Loucy (cell line): Measurements from ENCODE around the gene AKAP6.

Experiments used
- H2AFZ ChIP-seq: fragments of 200-600 bp; sonication (generic); 2 replicates; pipeline ENCODE4 v1.6.0; 2016; ENCODE audit warnings: antibody characterized with exemption, mild to moderate bottlenecking, low read length, moderate library complexity
- H3F3A ChIP-seq: fragments of 200-600 bp; 2 replicates; pipeline ENCODE4 v1.6.0; 2016; ENCODE audit warnings: antibody characterized with exemption, low read depth, mild to moderate bottlenecking
- H3K27me3 ChIP-seq: fragments of 200-600 bp; sonication (generic); 2 replicates; pipeline ENCODE4 v1.6.1; 2014; ENCODE audit warnings: low read length, mild to moderate bottlenecking; ENCODE audit not compliant: insufficient read depth, poor library complexity, severe bottlenecking
- H3K36me3 ChIP-seq: fragments of 200-600 bp; sonication (generic); 2 replicates; pipeline ENCODE4 v1.6.1; 2016; ENCODE audit warnings: low read length; ENCODE audit not compliant: insufficient read depth
- H3K4me1 ChIP-seq: fragments of 200-600 bp; sonication (generic); 2 replicates; pipeline ENCODE4 v1.5.1; 2014; ENCODE audit warnings: low read length, mild to moderate bottlenecking; ENCODE audit not compliant: insufficient read depth, poor library complexity, severe bottlenecking
- H3K4me2 ChIP-seq: fragments of 200-600 bp; sonication (generic); 2 replicates; pipeline ENCODE4 v1.6.0; 2014; ENCODE audit warnings: antibody characterized with exemption, low read length, low read depth, mild to moderate bottlenecking; ENCODE audit not compliant: poor library complexity, severe bottlenecking
- H3K4me3 ChIP-seq: fragments of 200-600 bp; sonication (generic); 2 replicates; pipeline ENCODE4 v1.5.1; 2014; ENCODE audit warnings: low read length, mild to moderate bottlenecking, mixed read lengths; ENCODE audit not compliant: poor library complexity, severe bottlenecking
- H3K79me2 ChIP-seq: fragments of 200-600 bp; sonication (generic); 2 replicates; pipeline ENCODE4 v1.6.1; 2014; ENCODE audit warnings: low read length; ENCODE audit not compliant: insufficient read depth
- H3K9ac ChIP-seq: fragments of 200-600 bp; sonication (generic); 2 replicates; pipeline ENCODE4 v1.6.0; 2014; ENCODE audit warnings: mild to moderate bottlenecking, low read depth, low read length, moderate library complexity; ENCODE audit not compliant: poor library complexity, severe bottlenecking
- H3K9me2 ChIP-seq: fragments of 200-600 bp; sonication (generic); replicated peaks from 2 replicates; pipeline ENCODE4 v1.6.1; 2016; ENCODE audit warnings: low read depth, low read length, mixed read lengths
- H3K9me3 ChIP-seq: fragments of 200-600 bp; sonication (generic); 2 replicates; pipeline ENCODE4 v1.6.1; 2014; ENCODE audit warnings: mild to moderate bottlenecking, antibody characterized with exemption, low read length, low read depth; ENCODE audit not compliant: insufficient read depth
- H4K20me1 ChIP-seq: fragments of 200-600 bp; sonication (generic); 2 replicates; pipeline ENCODE4 v1.6.0; 2014; ENCODE audit warnings: antibody characterized with exemption, low read length, mild to moderate bottlenecking; ENCODE audit not compliant: insufficient read depth, poor library complexity, severe bottlenecking
- CTCF ChIP-seq: fragments of 200-600 bp; sonication (generic); conservative IDR thresholded peaks from 2 replicates; pipeline ENCODE4 v1.5.1; 2014; ENCODE audit warnings: mild to moderate bottlenecking, antibody characterized with exemption, low read length
- EZH2phosphoT487 ChIP-seq: fragments of 200-600 bp; IDR thresholded peaks from 2 replicates; pipeline ENCODE4 v1.6.1; 2018; ENCODE audit warnings: antibody characterized with exemption, mild to moderate bottlenecking, moderate library complexity, borderline replicate concordance

Gene AKAP6

GRCh38 chr14:32835924-32836323, 506.8 kb downstream of the AKAP6 start:
- no peak overlapping the region for H2AFZ ChIP-seq
- TF ChIP-seq EZH2phosphoT487: no peak
- TF ChIP-seq CTCF: no peak

DNA sequence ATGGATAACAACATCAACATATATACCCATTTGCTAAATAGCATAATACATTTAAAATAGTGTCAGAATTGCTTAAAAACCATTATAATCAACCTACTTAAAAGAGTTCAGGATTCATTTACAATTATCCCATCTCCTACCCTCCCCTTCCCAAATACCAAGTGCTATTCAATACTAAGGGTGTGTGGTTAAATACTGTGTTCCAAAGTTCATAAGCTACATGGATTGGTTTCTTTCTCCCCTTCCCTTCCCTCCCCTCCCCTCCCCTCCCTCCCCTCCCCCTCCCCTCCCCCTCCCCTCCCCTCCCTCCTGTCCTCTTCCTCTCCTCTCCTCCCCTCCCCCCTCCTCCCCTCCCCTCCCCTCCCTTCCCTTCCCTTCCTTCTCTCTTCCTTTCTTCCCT, 512.6 kb downstream of the AKAP6 start:
- no peaks in the 10 kb centered on the region for H3K9me3 ChIP-seq
- H3K9ac ChIP-seq: no peak overlapping the region
- no peaks in the 10 kb centered on the region for H3K27me3 ChIP-seq
- no peak overlapping the region for H3K4me2 ChIP-seq
- H3K9me2 ChIP-seq: no peaks in the 10 kb centered on the region
- H3K4me3 ChIP-seq: no peak overlapping the region
- no peaks in the 10 kb centered on the region for H3K36me3 ChIP-seq
- no peaks in the 10 kb centered on the region for H3K79me2 ChIP-seq
- H3F3A ChIP-seq: no peaks in the 10 kb centered on the region
- no peak overlapping the region for H2AFZ ChIP-seq
- no peaks in the 10 kb centered on the region for H4K20me1 ChIP-seq
- H3K4me1 ChIP-seq: no peaks in the 10 kb centered on the region
- TF ChIP-seq EZH2phosphoT487 (no peak), CTCF (no peak)

More at GRCh38 chr14:32835924-32836323, 506.8 kb downstream of the AKAP6 start:
- Histone ChIP-seq H3K27me3 (no peaks in the 10 kb centered on the region), H3F3A (no peaks in the 10 kb centered on the region), H4K20me1 (no peaks in the 10 kb centered on the region), H3K36me3 (no peaks in the 10 kb centered on the region), H3K9me2 (no peaks in the 10 kb centered on the region), H3K4me2 (no peak overlapping the region), H3K4me3 (no peak overlapping the region), H3K4me1 (no peaks in the 10 kb centered on the region), H3K9me3 (no peaks in the 10 kb centered on the region), H3K79me2 (no peaks in the 10 kb centered on the region), H3K9ac (no peak overlapping the region)

DNA sequence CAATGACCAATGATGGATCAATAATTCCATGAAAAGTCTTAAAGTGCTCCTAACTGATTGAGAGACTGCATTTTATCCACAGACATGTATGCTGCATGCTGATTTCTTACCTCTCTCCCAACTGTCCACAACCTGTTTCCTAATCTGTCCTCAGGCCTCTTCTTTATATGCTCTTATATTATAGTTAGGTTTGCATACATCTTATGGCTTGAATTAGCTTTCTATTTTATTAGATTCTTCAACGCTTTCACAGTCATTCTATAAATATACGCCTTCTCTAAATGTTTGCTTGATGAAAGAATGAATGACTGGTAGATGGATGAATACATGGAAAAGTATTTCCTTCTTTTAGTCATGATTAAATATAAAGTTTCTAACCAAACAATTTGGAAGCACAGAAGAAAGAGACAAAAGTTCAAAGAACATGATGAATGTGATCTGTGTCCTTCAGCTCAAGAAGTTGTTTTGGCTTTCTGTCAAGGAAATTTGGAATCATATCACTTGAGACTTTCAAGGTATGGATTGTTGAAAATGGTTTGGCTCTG, 517.8 kb downstream of the AKAP6 start:
- no peak overlapping the region for H3K9ac ChIP-seq
- no peaks in the 10 kb centered on the region; the same call in 1 of the 2 replicates for H3K9me3 ChIP-seq
- H3K79me2 ChIP-seq: no peaks in the 10 kb centered on the region
- no peak overlapping the region for H3K4me2 ChIP-seq
- H3K4me3 ChIP-seq: no peak overlapping the region
- H2AFZ ChIP-seq: no peak overlapping the region
- H4K20me1 ChIP-seq: no peaks in the 10 kb centered on the region
- H3F3A ChIP-seq: no peaks in the 10 kb centered on the region
- H3K9me2 ChIP-seq: no peaks in the 10 kb centered on the region
- no peaks in the 10 kb centered on the region for H3K36me3 ChIP-seq
- H3K4me1 ChIP-seq: no peaks in the 10 kb centered on the region
- no peaks in the 10 kb centered on the region for H3K27me3 ChIP-seq
- TF ChIP-seq CTCF: no peak
- TF ChIP-seq EZH2phosphoT487: no peak
